Measurements from ENCODE around the gene BMP10. TPM values are rescaled to one million over a fixed set of nuclear protein-coding genes. Genes with fewer than 3 reads are reported as not detected.

Gene BMP10
- total RNA-seq, 1 experiment from 2014 or later: not detected

DNA sequence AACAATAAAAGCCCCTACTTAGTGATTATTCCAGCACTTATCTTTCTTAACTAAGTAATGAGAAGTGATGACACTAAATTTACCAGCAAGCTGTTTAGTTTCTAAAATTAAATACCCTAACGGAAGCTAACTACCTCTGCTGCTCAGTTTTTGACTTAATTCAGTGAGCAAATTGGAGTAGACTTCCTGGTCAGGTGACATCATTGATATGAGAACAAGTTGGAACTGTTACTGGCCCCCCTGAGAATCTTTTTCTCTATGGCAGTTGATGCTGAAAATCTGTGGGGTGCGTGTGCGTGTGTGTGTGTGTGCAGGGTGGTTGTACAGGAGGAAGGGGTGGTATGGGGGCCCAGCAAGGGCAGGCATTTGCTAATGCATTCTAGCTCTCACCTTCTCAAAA lies 35.5 kb upstream of the BMP10 start:
- H3K9ac ChIP-seq (ENCODE audit: extremely low read depth, insufficient read length, low read length): no peak overlapping the region
- H2AFZ ChIP-seq (ENCODE audit: low read length): no peak overlapping the region
- H2BK5ac ChIP-seq (ENCODE audit: insufficient read length, low read length): no peak overlapping the region
- no peak overlapping the region for H2BK15ac ChIP-seq (ENCODE audit: low read depth, low read length)
- no peaks in the 10 kb centered on the region for H3K27me3 ChIP-seq (ENCODE audit: insufficient read depth, low read length)
- H3K27ac ChIP-seq (ENCODE audit: insufficient read length, low read depth, low read length): no peak overlapping the region
- H3K18ac ChIP-seq (ENCODE audit: insufficient read length, low read depth, low read length): no peak overlapping the region
- peaks cover 3% of the 10 kb centered on the region for H3K4me1 ChIP-seq (ENCODE audit: insufficient read depth, low read length)
- no peak overlapping the region for H3K56ac ChIP-seq (ENCODE audit: insufficient read length, low read depth, low read length)
- no peak overlapping the region for H2BK120ac ChIP-seq (ENCODE audit: low read depth, low read length, poor library complexity, severe bottlenecking)
- H4K5ac ChIP-seq (ENCODE audit: insufficient read length, low read depth, low read length): no peak overlapping the region
- peaks cover 17 to 20% of the 10 kb centered on the region in 2 experiments for H3K4me1 Mint-ChIP-seq
- H3T11ph ChIP-seq (ENCODE audit: low read length): no peak overlapping the region
- H3K27me3 Mint-ChIP-seq (ENCODE audit: low read depth): no peaks in the 10 kb centered on the region
- no peaks in the 10 kb centered on the region for H3K79me1 ChIP-seq (ENCODE audit: insufficient read depth, low read depth, low read length, poor library complexity, severe bottlenecking)
- H3K36me3 Mint-ChIP-seq (ENCODE audit: insufficient read depth in 1 of 3, low read depth in 3 of 3): peaks cover 0 to 22% (median under 1%) of the 10 kb centered on the region in 3 experiments; a peak in 3 of 7 replicates
- no peak overlapping the region for H2AK5ac ChIP-seq (ENCODE audit: insufficient read length, low read length)
- H2BK20ac ChIP-seq (ENCODE audit: low read depth, low read length, poor library complexity, severe bottlenecking): no peak overlapping the region
- H2BK12ac ChIP-seq (ENCODE audit: insufficient read length, low read depth, low read length): no peak overlapping the region
- no peaks in the 10 kb centered on the region for H3K9me3 ChIP-seq (ENCODE audit: control insufficient read depth, low read depth, low read length)
- no peak overlapping the region for H3K4ac ChIP-seq (ENCODE audit: low read depth, low read length)
- no peak overlapping the region for H3K14ac ChIP-seq (ENCODE audit: insufficient read depth, low read length)
- no peak overlapping the region for H3K23ac ChIP-seq (ENCODE audit: insufficient read length, low read depth, low read length)
- no peaks in the 10 kb centered on the region for H3K23me2 ChIP-seq (ENCODE audit: insufficient read length, low read depth, low read length, poor library complexity, severe bottlenecking)
- H4K91ac ChIP-seq (ENCODE audit: insufficient read length, low read depth, low read length): no peak overlapping the region
- H4K8ac ChIP-seq (replicated peaks; ENCODE audit: insufficient read length, low read depth, low read length): no peak overlapping the region
- H3K4me3 Mint-ChIP-seq: no peak overlapping the region
- WGBS (ENCODE audit: extremely low coverage, insufficient read length, low lambda C conversion rate): no CpG with 5 or more reads among the region's 3 CpGs
- peaks cover 13 to 28% of the 10 kb centered on the region in 2 experiments for H3K9me3 Mint-ChIP-seq
- no peak for DNase-seq
- H3K79me2 ChIP-seq (ENCODE audit: insufficient read depth, low read length): no peaks in the 10 kb centered on the region
- no peak overlapping the region for H3K4me2 ChIP-seq (ENCODE audit: insufficient read depth, insufficient read length, low read length)
- no peaks in the 10 kb centered on the region for H4K20me1 ChIP-seq (ENCODE audit: control insufficient read depth, insufficient read depth, insufficient read length)
- H3K27ac Mint-ChIP-seq: no peak overlapping the region
- TF ChIP-seq, protein P1, sequence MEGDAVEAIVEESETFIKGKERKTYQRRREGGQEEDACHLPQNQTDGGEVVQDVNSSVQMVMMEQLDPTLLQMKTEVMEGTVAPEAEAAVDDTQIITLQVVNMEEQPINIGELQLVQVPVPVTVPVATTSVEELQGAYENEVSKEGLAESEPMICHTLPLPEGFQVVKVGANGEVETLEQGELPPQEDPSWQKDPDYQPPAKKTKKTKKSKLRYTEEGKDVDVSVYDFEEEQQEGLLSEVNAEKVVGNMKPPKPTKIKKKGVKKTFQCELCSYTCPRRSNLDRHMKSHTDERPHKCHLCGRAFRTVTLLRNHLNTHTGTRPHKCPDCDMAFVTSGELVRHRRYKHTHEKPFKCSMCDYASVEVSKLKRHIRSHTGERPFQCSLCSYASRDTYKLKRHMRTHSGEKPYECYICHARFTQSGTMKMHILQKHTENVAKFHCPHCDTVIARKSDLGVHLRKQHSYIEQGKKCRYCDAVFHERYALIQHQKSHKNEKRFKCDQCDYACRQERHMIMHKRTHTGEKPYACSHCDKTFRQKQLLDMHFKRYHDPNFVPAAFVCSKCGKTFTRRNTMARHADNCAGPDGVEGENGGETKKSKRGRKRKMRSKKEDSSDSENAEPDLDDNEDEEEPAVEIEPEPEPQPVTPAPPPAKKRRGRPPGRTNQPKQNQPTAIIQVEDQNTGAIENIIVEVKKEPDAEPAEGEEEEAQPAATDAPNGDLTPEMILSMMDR (conservative IDR thresholded peaks at IDR 0.05): no peak

Data from H9 (cell line).